Inflammatory macrophage treated with lipopolysaccharide for 1 hour (primary cell): ENCODE results near the gene MS4A1.
A peak's percentile ranks its signal among the peaks of the same experiment; 100 is the strongest.
"Not testable (repeated sequence)": the region's sequence is repeated elsewhere in the genome, so short reads cannot be mapped to it uniquely, and the experiment has no call there.

ENCODE experiments used
- DNase-seq, 2 donors: peaks; one replicate each; pipeline ENCODE4 v3.0.0-alpha.2; 2020 to 2022

Gene MS4A1

DNA sequence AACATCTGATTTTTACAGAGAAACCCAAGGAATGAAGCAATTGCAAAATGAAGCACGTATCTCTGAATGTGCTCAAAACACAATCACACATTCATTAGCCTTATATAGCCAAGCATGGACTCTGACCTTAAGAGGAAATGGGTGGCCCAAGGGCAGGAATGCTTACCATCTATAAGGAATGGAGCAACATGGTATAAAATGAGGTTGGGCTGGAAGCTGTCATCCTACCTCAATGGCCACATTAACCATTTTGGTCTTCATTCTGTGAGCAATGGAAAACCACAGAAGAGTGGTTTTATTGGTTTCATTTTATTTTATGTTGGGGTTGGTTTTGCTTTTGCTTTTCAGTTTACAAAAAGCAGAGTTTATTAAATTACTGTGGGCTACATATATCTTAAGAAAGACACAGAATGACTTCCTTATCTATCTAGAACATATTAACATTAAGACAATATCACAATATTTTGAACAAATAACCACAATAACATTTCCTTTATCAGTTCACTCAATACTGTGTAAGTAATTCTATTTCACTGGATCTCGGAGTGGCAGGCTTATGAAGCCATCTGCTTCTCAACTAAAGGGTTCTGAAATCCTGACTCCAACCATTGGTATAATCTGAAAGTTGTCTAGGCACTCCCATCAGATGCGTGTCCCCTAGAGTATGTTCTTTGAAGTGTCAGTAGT, 48.7 kb downstream of the MS4A1 start:
- DNase-seq, result no peak

DNA sequence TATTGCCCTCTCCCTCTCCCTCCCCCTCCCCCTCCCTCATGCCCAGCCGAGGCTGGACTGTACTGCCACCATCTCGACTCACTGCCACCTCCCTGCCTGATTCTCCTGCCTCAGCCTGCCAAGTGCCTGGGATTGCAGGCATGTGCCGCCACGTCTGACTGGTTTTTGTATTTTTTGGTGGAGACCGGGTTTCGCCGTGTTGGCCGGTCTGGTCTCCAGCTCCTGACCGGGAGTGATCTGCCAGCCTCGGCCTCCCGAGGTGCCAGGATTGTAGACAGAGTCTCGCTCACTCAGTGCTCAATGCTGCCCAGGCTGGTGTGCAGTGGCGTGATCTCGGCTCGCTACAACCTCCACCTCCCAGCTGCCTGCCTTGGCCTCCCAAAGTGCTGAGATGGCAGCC, 54.0 kb downstream of the MS4A1 start:
- DNase-seq, result not testable (repeated sequence)

DNA sequence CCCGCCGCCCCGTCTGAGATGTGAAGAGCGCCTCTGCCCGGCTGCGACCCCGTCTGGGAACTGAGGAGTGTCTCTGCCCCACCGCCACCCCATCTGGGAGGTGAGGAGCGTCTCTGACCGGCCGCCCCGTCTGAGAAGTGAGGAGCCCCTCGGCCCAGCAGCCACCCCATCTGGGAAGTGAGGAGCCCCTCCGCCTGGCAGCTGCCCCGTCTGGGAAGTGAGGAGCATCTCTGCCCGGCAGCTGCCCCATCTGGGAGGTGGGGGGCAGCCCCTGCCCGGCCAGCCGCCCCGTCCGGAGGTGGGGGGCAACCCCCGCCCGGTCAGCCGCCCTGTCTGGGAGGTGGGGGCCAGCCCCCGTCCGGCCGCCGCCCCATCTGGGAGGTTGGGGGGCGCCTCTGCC, 54.6 kb downstream of the MS4A1 start:
- not testable (repeated sequence) for DNase-seq

DNA sequence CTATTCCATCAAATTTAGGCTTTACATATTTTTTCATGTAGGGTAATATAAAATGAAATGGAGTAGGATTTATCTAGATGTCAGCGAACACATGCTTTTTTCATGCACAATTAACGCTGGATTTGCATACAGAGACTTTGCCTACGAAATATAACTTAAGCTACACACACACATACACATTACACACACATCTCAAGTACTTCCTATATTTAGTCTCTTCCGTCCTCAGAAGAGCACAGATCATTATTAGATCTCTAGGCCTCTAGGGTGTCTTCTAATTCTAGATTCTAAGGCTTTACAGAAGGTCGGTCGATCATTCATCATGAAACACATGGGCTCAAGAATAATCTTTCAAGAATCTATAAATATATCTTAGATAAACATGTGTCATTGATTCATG, 55.7 kb downstream of the MS4A1 start:
- DNase-seq, result no peak

DNA sequence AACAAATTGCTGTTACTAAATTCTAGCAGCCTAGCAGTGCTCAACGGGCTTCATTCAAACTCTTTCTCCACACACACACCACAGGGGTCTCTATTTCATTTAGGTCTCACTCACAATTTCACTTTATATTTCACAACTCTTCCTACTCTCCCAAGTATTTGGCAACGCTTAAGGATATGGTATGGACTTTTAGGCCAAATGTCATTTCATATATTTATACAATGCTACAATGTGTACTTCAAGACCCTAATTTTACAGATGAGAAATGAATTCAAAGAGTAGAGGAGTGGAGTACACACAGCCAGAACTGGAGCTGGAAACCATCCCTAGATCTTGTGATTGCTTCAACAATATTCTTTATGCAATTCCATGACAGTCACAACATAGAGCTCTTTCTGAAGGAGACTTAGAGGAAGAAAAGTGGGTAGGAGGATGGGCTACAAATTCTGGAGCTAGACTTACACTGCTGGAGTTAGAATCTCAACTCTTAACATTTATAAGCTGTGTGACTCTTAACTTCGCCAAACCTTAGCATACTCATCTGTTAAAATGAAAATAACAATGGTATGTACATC, 57.1 kb downstream of the MS4A1 start:
- no peak for DNase-seq

DNA sequence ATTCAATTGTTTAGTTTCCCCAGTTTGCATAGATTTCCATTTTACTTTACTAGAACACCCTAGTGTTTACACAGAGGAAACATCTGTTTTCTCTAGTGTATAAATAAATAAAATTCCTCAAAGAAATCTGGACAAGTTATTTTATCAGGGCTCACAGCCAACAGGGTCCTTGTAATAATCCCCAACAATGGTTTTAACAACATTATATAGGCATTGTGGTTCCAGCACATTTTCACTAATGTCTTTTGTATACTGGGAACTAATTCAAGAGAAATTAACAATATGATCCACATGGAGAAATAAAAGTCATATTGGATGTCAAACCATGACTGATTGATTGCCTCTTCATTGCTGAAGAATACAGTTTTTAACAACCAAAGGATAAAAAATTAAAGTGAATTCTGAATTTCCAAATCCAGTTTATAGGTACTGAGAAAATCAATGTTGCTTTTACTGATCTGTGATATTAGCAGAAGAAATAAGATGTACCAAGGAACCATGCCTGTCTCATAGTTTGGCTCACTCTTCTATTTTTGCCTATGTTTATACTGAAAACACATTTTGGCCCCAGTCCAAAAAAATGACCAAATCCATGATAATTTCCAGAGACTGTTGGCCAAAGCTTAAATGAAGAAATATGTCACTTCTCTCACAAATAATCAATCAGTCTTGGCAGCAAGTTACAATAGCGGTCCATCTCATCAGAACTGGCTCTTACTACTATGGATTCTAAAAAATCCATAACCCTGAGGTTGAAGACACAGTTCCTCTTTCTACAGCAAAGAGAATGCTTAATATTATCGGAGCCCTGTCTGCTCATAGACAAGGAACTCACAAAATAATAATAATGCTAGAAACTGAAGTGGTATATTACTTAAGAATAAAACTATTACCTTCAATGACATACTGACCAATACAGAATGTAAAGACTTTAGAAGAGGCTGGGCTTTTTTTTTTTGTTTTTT, 58.1 kb downstream of the MS4A1 start:
- peak in 1 of 2 donors; percentile 13 for DNase-seq

DNA sequence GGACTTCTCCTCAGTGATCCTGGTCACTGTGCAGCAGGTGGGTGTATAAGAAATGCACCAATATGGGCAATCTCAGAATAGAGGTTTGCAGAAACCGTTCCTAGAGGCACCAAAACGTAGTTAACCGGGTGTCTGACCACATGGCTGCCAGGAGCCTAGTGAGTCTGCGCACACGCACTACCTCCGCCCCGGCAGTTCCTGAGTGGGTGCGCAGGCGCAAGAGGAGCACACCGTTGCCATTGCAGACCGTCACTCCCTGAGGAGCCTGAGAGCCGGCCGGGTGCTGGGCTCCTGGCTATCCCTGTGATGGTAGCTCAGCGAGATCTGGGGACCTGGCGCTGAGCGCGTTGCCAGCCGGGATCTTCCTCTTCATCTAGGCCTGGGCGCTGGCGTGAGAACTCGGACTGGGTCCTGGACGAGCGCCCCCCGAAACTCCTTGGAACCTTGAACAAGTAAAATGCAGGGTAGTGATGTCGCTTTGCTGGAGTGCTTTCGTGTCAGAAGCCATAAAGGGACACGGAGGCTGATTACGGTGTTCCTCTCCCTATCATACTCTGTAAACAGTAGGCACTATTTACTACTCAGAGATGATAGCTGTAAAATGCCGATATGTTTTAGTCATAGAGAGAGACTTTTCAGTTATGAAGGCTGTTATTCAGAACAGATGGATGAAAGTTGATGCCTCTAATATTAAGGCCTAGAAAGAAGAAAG, 59.7 kb downstream of the MS4A1 start, which contains the start of gene MS4A13:
TSS of gene MS4A13 (plus strand) at position 249 of the 712 bp plus-strand sequence. CDS start 2,692 bp downstream, outside the sequence.
- DNase-seq, result no peak
